ENCODE measurements around the gene EPS15. TPM values are rescaled to one million over a fixed set of nuclear protein-coding genes. Genes with fewer than 3 reads are reported as not detected.

The EPS15 gene
- total RNA-seq, 1 donor from 2014 or later, result 44.6 TPM

- no peak for TF ChIP-seq CTCF (IDR thresholded peaks at IDR 0.05)
- H3K4me3 ChIP-seq, result no peak overlapping the region
- no peak overlapping the region for H3K27ac ChIP-seq
- intact Hi-C loops (cut with DNase I), result no loop called here
- H3K9me3 ChIP-seq, result peaks cover 0 to 4% of the 10 kb centered on the region in 2 donors
- DNase-seq (ENCODE audit: low spot score in 2 of 2), result no peak
- no peaks in the 10 kb centered on the region for H3K27me3 ChIP-seq
- H3K4me1 ChIP-seq, result no peaks in the 10 kb centered on the region
- H3K36me3 ChIP-seq, result peaks cover 10 to 34% of the 10 kb centered on the region in 2 donors
These were observed 133.3 kb downstream of the EPS15 start for GRCh38 chr1:51385776-51386175.

GRCh38 chr1:51381964-51382363, 137.1 kb downstream of the EPS15 start:
- Histone ChIP-seq H3K27ac (no peak overlapping the region), H3K4me3 (no peak overlapping the region), H3K4me1 (no peaks in the 10 kb centered on the region), H3K36me3 (peaks cover 14 to 61% of the 10 kb centered on the region in 2 donors), H3K9me3 (peaks cover 0 to 4% of the 10 kb centered on the region in 2 donors), H3K27me3 (no peaks in the 10 kb centered on the region)
- no peak for DNase-seq (ENCODE audit: low spot score in 2 of 2)
- TF ChIP-seq CTCF (IDR thresholded peaks at IDR 0.05), result no peak
- intact Hi-C loops (cut with DNase I), result no loop called here

- no peak overlapping the region for H3K4me3 ChIP-seq
- H3K27ac ChIP-seq, result no peak overlapping the region
- no peaks in the 10 kb centered on the region for H3K4me1 ChIP-seq
- intact Hi-C loops (cut with DNase I), result no loop called here
- no peak for TF ChIP-seq CTCF (IDR thresholded peaks at IDR 0.05)
- peaks cover 0 to 2% of the 10 kb centered on the region in 2 donors for H3K9me3 ChIP-seq
- peaks cover 19 to 66% of the 10 kb centered on the region in 2 donors for H3K36me3 ChIP-seq
- H3K27me3 ChIP-seq, result no peaks in the 10 kb centered on the region
- no peak for DNase-seq (ENCODE audit: low spot score in 2 of 2)
These were observed 138.1 kb downstream of the EPS15 start for GRCh38 chr1:51380936-51381335.

- no peaks in the 10 kb centered on the region for H3K9me3 ChIP-seq
- no peak overlapping the region for H3K27ac ChIP-seq
- no peaks in the 10 kb centered on the region for H3K4me1 ChIP-seq
- DNase-seq (ENCODE audit: low spot score in 2 of 2), result no peak
- H3K36me3 ChIP-seq, result peaks cover 14 to 53% of the 10 kb centered on the region in 2 donors
- TF ChIP-seq CTCF (IDR thresholded peaks at IDR 0.05), result no peak
- H3K27me3 ChIP-seq, result no peaks in the 10 kb centered on the region
- intact Hi-C loops (cut with DNase I), result no loop called here
- no peak overlapping the region for H3K4me3 ChIP-seq
These were observed 140.2 kb downstream of the EPS15 start for GRCh38 chr1:51378871-51379270.

GRCh38 chr1:51373898-51374297, 145.2 kb downstream of the EPS15 start:
- no peak overlapping the region for H3K4me3 ChIP-seq
- no peaks in the 10 kb centered on the region for H3K9me3 ChIP-seq
- H3K36me3 ChIP-seq, result peaks cover 15 to 59% of the 10 kb centered on the region in 2 donors
- no peaks in the 10 kb centered on the region for H3K4me1 ChIP-seq
- H3K27ac ChIP-seq, result no peak overlapping the region
- DNase-seq (ENCODE audit: low spot score in 2 of 2), result no peak
- no peak for TF ChIP-seq CTCF (IDR thresholded peaks at IDR 0.05)
- intact Hi-C loops (cut with DNase I), result no loop called here
- H3K27me3 ChIP-seq, result no peaks in the 10 kb centered on the region

GRCh38 chr1:51372561-51372960, 146.5 kb downstream of the EPS15 start:
- peaks cover 15 to 55% of the 10 kb centered on the region in 2 donors for H3K36me3 ChIP-seq
- intact Hi-C loops (cut with DNase I), result no loop called here
- TF ChIP-seq CTCF (IDR thresholded peaks at IDR 0.05), result no peak

More at GRCh38 chr1:51372561-51372960, 146.5 kb downstream of the EPS15 start:
- no peak overlapping the region for H3K27ac ChIP-seq
- no peak overlapping the region for H3K4me3 ChIP-seq
- H3K9me3 ChIP-seq, result no peaks in the 10 kb centered on the region
- no peaks in the 10 kb centered on the region for H3K27me3 ChIP-seq
- H3K4me1 ChIP-seq, result no peaks in the 10 kb centered on the region
- DNase-seq (ENCODE audit: low spot score in 2 of 2), result no peak
